ENCODE results near the gene C2CD4C. TPM values are rescaled to one million over a fixed set of nuclear protein-coding genes. Genes with fewer than 3 reads are reported as not detected.

C2CD4C gene
- total and polyA plus RNA-seq, 2 of the 13 experiments (the other 11 are each of a cell fraction or from before 2014, with no cell fraction given), result not detected

- no TSS peak for BruUV-seq (replicated peaks)
- no peak overlapping the region for H3K9ac ChIP-seq (ENCODE audit: insufficient read depth, low read depth, low read length)
- POLR2A ChIA-PET, result no interaction called here
- no peaks in the 10 kb centered on the region for H3K36me3 ChIP-seq (replicated peaks in 1 of 2; ENCODE audit: control insufficient read depth in 1 of 2, insufficient read depth in 2 of 2, low read length in 2 of 2)
- peaks cover 8% of the 10 kb centered on the region; the same call in 1 of the 2 replicates for H4K20me1 ChIP-seq (ENCODE audit: insufficient read depth, low read length)
- no peaks in the 10 kb centered on the region for H3K27me3 ChIP-seq (ENCODE audit: control insufficient read depth in 1 of 2, insufficient read depth in 2 of 2, low read length in 2 of 2)
- in situ Hi-C loops (cut with HindIII; ENCODE audit: extremely low pct_ligation_motif_present, low pct_unique_long_range_greater_than_20kb), result no loop called here
- TF ChIP-seq, protein P1, sequence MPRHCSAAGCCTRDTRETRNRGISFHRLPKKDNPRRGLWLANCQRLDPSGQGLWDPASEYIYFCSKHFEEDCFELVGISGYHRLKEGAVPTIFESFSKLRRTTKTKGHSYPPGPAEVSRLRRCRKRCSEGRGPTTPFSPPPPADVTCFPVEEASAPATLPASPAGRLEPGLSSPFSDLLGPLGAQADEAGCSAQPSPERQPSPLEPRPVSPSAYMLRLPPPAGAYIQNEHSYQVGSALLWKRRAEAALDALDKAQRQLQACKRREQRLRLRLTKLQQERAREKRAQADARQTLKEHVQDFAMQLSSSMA (CRISPR knock-in tag; IDR thresholded peaks at IDR 0.05), result no peak
- TF ChIP-seq ZNF24 (IDR thresholded peaks at IDR 0.05) (no peak), ZNF296 (CRISPR knock-in tag; conservative IDR thresholded peaks at IDR 0.05) (no peak), ZNF772 (CRISPR knock-in tag; IDR thresholded peaks at IDR 0.05) (no peak), ZNF362 (CRISPR knock-in tag; IDR thresholded peaks at IDR 0.05; ENCODE audit: borderline replicate concordance) (no peak), MTA1 (CRISPR knock-in tag; IDR thresholded peaks at IDR 0.05; ENCODE audit: borderline replicate concordance) (no peak), FOSL1 (CRISPR knock-in tag; IDR thresholded peaks at IDR 0.05; ENCODE audit: borderline replicate concordance) (no peak), ZNF510 (CRISPR knock-in tag; IDR thresholded peaks at IDR 0.05; ENCODE audit: low read depth) (no peak), KLF6 (CRISPR knock-in tag; IDR thresholded peaks at IDR 0.05) (no peak), ZNF431 (CRISPR knock-in tag; IDR thresholded peaks at IDR 0.05; ENCODE audit: borderline replicate concordance, low read depth) (no peak), POLR2AphosphoS5 (IDR thresholded peaks at IDR 0.05; ENCODE audit: low read depth, low read length) (no peak), ZNF225 (CRISPR knock-in tag; IDR thresholded peaks at IDR 0.05) (no peak), ZNF605 (CRISPR knock-in tag; IDR thresholded peaks at IDR 0.05) (no peak), ZNF773 (CRISPR knock-in tag; IDR thresholded peaks at IDR 0.05; ENCODE audit: borderline replicate concordance) (no peak), SPEN (CRISPR knock-in tag; IDR thresholded peaks at IDR 0.05; ENCODE audit: low read depth) (no peak), NRL (CRISPR knock-in tag; IDR thresholded peaks at IDR 0.05; ENCODE audit: borderline replicate concordance) (no peak), ONECUT2 (CRISPR knock-in tag; IDR thresholded peaks at IDR 0.05) (no peak)
- TF ChIP-seq, protein P2, sequence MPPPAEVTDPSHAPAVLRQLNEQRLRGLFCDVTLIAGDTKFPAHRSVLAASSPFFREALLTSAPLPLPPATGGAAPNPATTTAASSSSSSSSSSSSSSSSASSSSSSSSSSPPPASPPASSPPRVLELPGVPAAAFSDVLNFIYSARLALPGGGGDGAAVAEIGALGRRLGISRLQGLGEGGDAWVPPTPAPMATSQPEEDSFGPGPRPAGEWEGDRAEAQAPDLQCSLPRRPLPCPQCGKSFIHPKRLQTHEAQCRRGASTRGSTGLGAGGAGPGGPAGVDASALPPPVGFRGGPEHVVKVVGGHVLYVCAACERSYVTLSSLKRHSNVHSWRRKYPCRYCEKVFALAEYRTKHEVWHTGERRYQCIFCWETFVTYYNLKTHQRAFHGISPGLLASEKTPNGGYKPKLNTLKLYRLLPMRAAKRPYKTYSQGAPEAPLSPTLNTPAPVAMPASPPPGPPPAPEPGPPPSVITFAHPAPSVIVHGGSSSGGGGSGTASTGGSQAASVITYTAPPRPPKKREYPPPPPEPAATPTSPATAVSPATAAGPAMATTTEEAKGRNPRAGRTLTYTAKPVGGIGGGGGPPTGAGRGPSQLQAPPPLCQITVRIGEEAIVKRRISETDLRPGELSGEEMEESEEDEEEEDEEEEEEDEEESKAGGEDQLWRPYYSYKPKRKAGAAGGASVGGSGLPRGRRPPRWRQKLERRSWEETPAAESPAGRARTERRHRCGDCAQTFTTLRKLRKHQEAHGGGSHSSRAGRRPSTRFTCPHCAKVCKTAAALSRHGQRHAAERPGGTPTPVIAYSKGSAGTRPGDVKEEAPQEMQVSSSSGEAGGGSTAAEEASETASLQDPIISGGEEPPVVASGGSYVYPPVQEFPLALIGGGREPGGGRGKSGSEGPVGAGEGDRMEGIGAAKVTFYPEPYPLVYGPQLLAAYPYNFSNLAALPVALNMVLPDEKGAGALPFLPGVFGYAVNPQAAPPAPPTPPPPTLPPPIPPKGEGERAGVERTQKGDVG (CRISPR knock-in tag; IDR thresholded peaks at IDR 0.05; ENCODE audit: borderline replicate concordance), result no peak
- TF ChIP-seq, protein P3, sequence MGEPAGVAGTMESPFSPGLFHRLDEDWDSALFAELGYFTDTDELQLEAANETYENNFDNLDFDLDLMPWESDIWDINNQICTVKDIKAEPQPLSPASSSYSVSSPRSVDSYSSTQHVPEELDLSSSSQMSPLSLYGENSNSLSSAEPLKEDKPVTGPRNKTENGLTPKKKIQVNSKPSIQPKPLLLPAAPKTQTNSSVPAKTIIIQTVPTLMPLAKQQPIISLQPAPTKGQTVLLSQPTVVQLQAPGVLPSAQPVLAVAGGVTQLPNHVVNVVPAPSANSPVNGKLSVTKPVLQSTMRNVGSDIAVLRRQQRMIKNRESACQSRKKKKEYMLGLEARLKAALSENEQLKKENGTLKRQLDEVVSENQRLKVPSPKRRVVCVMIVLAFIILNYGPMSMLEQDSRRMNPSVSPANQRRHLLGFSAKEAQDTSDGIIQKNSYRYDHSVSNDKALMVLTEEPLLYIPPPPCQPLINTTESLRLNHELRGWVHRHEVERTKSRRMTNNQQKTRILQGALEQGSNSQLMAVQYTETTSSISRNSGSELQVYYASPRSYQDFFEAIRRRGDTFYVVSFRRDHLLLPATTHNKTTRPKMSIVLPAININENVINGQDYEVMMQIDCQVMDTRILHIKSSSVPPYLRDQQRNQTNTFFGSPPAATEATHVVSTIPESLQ (CRISPR knock-in tag; conservative IDR thresholded peaks at IDR 0.05), result no peak
- no peaks in the 10 kb centered on the region for H3K9me3 ChIP-seq (ENCODE audit: low read length)
- H3K79me2 ChIP-seq (ENCODE audit: insufficient read depth, low read length), result no peaks in the 10 kb centered on the region
- no peaks in the 10 kb centered on the region for H3K4me1 ChIP-seq (ENCODE audit: insufficient read depth, low read length)
- no peak for DNase-seq (ENCODE audit: low spot score)
- no peak overlapping the region for H3K4me2 ChIP-seq (ENCODE audit: low read depth, low read length)
- no peak overlapping the region for H3K4me3 ChIP-seq (replicated peaks in 1 of 3; ENCODE audit: insufficient read depth in 1 of 3, low read depth in 2 of 3, low read length in 3 of 3)
- H3K27ac ChIP-seq (ENCODE audit: extremely low read length, insufficient read depth, low read length), result no peak overlapping the region
- H2AFZ ChIP-seq (ENCODE audit: low read length), result no peak overlapping the region
- CTCF ChIA-PET (ENCODE audit: low intra/inter-chr PET ratio, low total read pairs), result no interaction called here
- WGBS (ENCODE audit: low lambda C conversion rate), result 96% methylated on average over 24 of the region's 24 CpGs
- intact Hi-C loops (cut with micrococcal nuclease; ENCODE audit: unreplicated experiment), result no loop called here
- no peak for FAIRE-seq
- no peak for ATAC-seq
These were observed 38.1 kb upstream of the C2CD4C start for GRCh38 chr19:447064-447426.
